ENCODE results near the gene COL6A3.

COL6A3 gene, protein sequence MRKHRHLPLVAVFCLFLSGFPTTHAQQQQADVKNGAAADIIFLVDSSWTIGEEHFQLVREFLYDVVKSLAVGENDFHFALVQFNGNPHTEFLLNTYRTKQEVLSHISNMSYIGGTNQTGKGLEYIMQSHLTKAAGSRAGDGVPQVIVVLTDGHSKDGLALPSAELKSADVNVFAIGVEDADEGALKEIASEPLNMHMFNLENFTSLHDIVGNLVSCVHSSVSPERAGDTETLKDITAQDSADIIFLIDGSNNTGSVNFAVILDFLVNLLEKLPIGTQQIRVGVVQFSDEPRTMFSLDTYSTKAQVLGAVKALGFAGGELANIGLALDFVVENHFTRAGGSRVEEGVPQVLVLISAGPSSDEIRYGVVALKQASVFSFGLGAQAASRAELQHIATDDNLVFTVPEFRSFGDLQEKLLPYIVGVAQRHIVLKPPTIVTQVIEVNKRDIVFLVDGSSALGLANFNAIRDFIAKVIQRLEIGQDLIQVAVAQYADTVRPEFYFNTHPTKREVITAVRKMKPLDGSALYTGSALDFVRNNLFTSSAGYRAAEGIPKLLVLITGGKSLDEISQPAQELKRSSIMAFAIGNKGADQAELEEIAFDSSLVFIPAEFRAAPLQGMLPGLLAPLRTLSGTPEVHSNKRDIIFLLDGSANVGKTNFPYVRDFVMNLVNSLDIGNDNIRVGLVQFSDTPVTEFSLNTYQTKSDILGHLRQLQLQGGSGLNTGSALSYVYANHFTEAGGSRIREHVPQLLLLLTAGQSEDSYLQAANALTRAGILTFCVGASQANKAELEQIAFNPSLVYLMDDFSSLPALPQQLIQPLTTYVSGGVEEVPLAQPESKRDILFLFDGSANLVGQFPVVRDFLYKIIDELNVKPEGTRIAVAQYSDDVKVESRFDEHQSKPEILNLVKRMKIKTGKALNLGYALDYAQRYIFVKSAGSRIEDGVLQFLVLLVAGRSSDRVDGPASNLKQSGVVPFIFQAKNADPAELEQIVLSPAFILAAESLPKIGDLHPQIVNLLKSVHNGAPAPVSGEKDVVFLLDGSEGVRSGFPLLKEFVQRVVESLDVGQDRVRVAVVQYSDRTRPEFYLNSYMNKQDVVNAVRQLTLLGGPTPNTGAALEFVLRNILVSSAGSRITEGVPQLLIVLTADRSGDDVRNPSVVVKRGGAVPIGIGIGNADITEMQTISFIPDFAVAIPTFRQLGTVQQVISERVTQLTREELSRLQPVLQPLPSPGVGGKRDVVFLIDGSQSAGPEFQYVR (N-terminal part only)

DNA sequence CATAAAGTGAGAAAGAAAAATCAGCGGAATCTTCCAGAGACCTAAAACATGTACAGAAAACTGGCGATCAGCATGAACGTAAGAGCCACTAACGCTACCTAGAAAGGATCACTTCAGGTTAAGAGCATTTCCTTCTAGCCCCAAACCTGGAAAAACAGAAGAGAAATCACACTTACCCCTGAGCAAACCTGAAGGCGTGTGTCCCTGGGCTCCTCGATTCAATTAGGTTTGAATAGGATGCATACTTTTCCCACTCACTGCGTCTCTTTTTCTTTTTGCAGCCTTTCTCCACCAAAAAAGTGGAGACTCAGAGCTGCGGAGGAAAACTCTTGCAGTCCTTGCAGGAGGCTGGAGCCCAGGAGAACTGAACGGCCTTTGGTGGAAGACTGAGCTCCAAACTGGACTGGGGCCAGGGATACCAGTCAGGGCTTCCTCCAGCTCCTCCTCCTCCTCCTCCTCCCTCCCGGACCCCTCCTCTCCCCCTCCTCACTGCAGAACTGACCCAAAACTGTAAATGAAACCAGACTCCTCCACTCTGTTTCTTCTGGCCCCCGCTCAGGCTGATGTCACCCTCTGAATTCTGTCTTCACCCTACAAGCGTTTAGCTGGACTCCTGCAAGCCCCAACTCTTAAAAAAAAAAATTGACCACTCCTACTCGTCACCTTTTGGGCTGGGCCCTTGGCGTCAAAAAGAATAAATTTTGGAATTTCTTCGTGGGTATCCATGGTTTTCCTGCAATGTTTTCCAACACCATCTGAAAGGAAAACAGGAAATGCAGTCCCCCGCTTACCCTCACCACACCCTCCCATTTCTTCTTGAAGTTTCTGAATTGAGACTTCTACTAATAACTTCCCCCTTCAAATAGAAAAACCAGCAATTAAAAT lies at the start of gene COL6A3:
Gene COL6A3, minus strand, starts transcription at position 388 of the 885 bp plus-strand sequence. CDS start 17,347 bp downstream, outside the sequence.
- Histone ChIP-seq H3K4me2 (no peak within 1 kb of the TSS), H4K20me1 (no peaks in the 10 kb centered on the region), H3K9ac (no peak within 1 kb of the TSS), H3K27me3 (no peaks in the 10 kb centered on the region), H3K4me1 (peaks cover 0 to 11% (median 9%) of the 10 kb centered on the region in 10 experiments; a peak in 11 of 20 replicates), H3K9me3 (replicated peaks in 1 of 11) (no peaks in the 10 kb centered on the region), H3K4me3 (no peak within 1 kb of the TSS), H3K27ac (no peak within 1 kb of the TSS), H3K36me3 (no peaks in the 10 kb centered on the region)
- TF ChIP-seq Cebpa-rat (IDR thresholded peaks at IDR 0.05), result no peak

DNA sequence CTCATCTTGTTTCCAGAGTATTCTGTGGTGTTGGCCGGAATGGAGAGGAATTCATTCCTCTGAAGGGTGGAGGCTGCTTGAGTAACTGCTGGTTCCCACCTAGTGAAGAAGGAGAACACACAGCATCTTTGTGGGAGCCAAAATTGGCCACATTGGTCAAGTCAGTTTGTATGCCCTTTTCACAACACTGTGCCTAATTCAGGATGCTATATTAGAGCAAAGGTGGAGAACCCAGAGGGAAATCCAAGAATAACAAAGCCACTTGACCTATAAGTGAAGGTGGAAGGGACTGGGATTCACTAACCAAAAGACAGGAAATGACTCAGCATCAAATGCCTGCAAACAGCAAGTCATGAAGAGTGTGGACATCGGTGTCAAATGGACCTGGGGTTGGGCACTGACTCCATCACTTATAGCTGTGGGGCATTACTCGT lies 45.8 kb upstream of the COL6A3 start:
- Histone ChIP-seq H3K4me1 (peaks cover 15 to 43% (median 25%) of the 10 kb centered on the region in 10 experiments), H3K27ac (no peak overlapping the region), H4K20me1 (no peaks in the 10 kb centered on the region), H3K9me3 (replicated peaks in 1 of 11) (peaks cover 0 to 38% (median 12%) of the 10 kb centered on the region in 11 experiments; a peak in 15 of 22 replicates), H3K9ac (no peak overlapping the region), H3K36me3 (no peaks in the 10 kb centered on the region), H3K27me3 (no peaks in the 10 kb centered on the region), H3K4me3 (no peak overlapping the region), H3K4me2 (peak overlapping the region in 2 of 11 experiments; percentile 1 to 12; a peak in 1 of 22 replicates)
- TF ChIP-seq Cebpa-rat (IDR thresholded peaks at IDR 0.05), result no peak

DNA sequence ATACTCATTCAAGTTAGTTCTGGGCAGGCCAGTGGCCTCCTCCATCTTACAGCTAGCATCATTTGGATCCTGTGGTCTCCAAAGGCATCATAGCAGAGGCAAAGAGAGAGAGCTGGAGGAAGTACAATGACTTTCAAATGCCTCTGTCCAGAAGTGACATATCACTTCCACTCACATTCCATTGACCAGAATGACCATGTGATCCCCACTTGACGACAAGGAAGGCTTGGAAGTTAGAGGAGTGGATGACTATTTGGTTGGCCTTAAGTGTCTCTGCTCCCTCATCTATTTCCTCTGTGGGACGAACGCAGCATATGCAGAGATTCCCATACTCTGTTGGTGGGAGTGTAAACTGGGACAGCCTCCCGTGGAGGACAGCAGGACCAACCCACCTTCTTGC lies 45.3 kb upstream of the COL6A3 start:
- no peak for TF ChIP-seq Cebpa-rat (IDR thresholded peaks at IDR 0.05)
- Histone ChIP-seq H4K20me1 (no peaks in the 10 kb centered on the region), H3K9ac (no peak overlapping the region), H3K4me1 (peaks cover 15 to 38% (median 24%) of the 10 kb centered on the region in 10 experiments), H3K4me2 (0 out of 22 replicates have a peak overlapping the region, but pooled peaks of 1 of the 11 experiments have one; percentile 21), H3K9me3 (replicated peaks in 1 of 11) (peaks cover 0 to 43% (median 17%) of the 10 kb centered on the region in 11 experiments; a peak in 16 of 22 replicates), H3K36me3 (no peaks in the 10 kb centered on the region), H3K4me3 (no peak overlapping the region), H3K27ac (no peak overlapping the region), H3K27me3 (no peaks in the 10 kb centered on the region)

DNA sequence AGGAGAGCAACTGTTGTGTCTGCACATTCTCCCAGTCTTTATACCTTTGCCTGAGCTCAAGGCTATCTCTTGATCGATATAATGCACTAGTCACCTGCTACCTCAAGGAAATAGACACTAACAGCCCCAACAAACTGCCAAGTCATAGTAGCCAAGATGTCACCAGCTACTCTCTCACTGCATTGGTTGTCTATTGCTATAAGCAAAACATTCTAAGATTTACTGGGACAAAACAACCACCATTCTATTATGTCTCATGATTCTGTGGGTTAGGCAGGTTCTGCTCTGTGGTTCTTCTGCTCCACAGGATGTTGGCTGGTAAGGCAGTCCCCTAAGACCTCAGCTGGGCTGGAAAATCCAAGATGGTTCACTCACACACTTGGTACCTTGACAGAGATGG lies 44.6 kb upstream of the COL6A3 start:
- no peaks in the 10 kb centered on the region for H3K36me3 ChIP-seq
- H3K4me3 ChIP-seq, result no peak overlapping the region
- no peak overlapping the region for H3K27ac ChIP-seq
- peaks cover 15 to 42% (median 24%) of the 10 kb centered on the region in 10 experiments for H3K4me1 ChIP-seq
- H3K9ac ChIP-seq, result no peak overlapping the region
- H3K9me3 ChIP-seq (replicated peaks in 1 of 11), result peaks cover 0 to 45% (median 20%) of the 10 kb centered on the region in 11 experiments; a peak in 16 of 22 replicates
- no peaks in the 10 kb centered on the region for H3K27me3 ChIP-seq
- no peak for TF ChIP-seq Cebpa-rat (IDR thresholded peaks at IDR 0.05)
- H4K20me1 ChIP-seq, result no peaks in the 10 kb centered on the region
- H3K4me2 ChIP-seq, result peak overlapping the region in 5 of 11 experiments; percentile 1 to 21 (median 13); a peak in 4 of 22 replicates

DNA sequence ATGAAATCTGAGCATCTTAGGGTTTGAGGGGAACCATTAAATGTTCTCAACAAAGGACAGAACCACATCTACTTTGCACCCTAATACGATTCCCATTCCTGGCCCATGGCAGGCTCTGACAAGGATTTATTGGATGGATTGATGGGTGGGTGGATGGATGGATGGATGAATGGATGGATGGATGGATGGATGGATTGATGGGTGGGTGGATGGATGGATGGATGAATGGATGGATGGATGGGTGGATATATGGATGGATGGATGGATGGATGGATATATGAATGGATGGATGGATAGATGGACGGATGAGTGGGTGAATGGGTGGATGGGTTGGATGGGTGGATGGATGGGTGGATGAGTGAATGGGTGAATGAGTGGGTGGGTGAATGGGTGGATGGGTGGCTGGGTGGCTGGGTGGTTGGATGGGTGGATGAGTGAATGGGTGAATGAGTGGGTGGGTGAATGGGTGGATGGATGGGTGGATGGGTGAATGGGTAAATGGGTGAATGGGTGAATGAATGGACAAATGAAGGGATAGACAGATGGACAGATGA lies 43.5 kb upstream of the COL6A3 start:
- no peak for TF ChIP-seq Cebpa-rat (IDR thresholded peaks at IDR 0.05)
- Histone ChIP-seq H3K36me3 (no peaks in the 10 kb centered on the region), H3K4me3 (no peak overlapping the region), H3K27ac (no peak overlapping the region), H3K4me2 (peak overlapping the region in 2 of 11 experiments; percentile 67; a peak in 1 of 22 replicates), H4K20me1 (no peaks in the 10 kb centered on the region), H3K4me1 (peaks cover 17 to 52% (median 27%) of the 10 kb centered on the region in 10 experiments), H3K9ac (no peak overlapping the region), H3K9me3 (replicated peaks in 1 of 11) (peaks cover 0 to 44% (median 17%) of the 10 kb centered on the region in 11 experiments; a peak in 16 of 22 replicates), H3K27me3 (no peaks in the 10 kb centered on the region)

DNA sequence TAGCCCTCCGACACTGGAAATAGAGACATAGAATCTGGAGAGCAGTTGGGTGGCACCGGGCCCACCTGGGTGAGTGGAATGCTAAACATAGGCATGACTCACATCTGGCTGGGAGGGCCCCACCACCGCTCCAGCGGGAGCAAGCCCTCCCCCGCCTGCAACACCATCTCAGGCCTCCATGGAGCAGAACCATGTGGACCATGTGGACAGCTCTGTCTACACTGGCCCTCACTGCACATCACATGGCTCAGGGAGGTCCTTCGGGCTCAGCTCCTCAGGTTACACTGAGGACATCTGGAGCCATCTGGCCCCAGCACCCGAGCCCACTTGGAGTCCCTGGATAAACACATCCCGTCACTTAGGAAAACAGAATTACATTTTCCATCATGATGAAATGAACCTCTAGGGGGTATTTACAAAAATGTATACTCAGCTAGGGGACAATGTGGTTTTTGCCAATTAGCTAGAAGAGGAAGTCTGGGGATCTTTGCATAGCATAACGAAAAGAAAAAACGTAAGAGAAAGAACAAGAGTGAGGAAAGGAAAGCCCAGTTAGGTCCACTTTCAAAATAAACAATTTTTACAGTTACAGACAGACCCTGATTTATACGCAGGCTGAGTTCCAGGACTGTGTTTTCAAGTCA lies 42.4 kb upstream of the COL6A3 start:
- H3K9ac ChIP-seq, result no peak overlapping the region
- H3K4me3 ChIP-seq, result peak overlapping the region in 1 of 10 experiments; percentile 29; a peak in 1 of 20 replicates
- no peaks in the 10 kb centered on the region for H4K20me1 ChIP-seq
- H3K36me3 ChIP-seq, result no peaks in the 10 kb centered on the region
- no peak overlapping the region for H3K27ac ChIP-seq
- H3K9me3 ChIP-seq (replicated peaks in 1 of 11), result peaks cover 0 to 51% (median 20%) of the 10 kb centered on the region in 11 experiments; a peak in 17 of 22 replicates
- peaks cover 17 to 62% (median 39%) of the 10 kb centered on the region in 10 experiments for H3K4me1 ChIP-seq
- TF ChIP-seq Cebpa-rat (IDR thresholded peaks at IDR 0.05), result no peak
- peak overlapping the region; percentile 55 to 83 (median 67) for H3K4me2 ChIP-seq
- no peaks in the 10 kb centered on the region for H3K27me3 ChIP-seq

DNA sequence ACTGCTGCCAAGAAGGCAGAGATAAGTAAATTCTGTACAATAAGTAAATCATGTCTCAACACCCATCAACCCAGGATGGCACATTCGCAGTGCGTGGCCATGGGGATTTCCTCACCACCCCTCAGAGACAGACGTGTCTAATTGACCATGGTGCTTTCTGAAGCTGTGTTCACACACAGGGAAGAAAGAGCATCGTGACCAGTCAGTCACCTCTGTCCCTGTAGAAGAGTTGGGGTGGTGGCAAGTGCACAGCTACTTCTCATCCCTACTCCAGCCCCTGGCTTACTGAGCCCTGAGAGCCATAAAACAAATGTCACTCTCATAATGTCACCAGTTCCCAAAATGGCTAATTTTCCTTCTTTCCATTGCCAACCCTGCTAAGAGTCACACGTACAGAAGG lies 41.8 kb upstream of the COL6A3 start:
- H3K27ac ChIP-seq, result no peak overlapping the region
- peaks cover 0 to 57% (median 24%) of the 10 kb centered on the region in 11 experiments; a peak in 18 of 22 replicates for H3K9me3 ChIP-seq (replicated peaks in 1 of 11)
- peak overlapping the region; percentile 55 to 83 (median 67) for H3K4me2 ChIP-seq
- no peaks in the 10 kb centered on the region for H4K20me1 ChIP-seq
- TF ChIP-seq Cebpa-rat (IDR thresholded peaks at IDR 0.05), result no peak
- no peak overlapping the region for H3K4me3 ChIP-seq
- peaks cover 17 to 63% (median 37%) of the 10 kb centered on the region in 10 experiments for H3K4me1 ChIP-seq
- H3K9ac ChIP-seq, result no peak overlapping the region
- H3K36me3 ChIP-seq, result no peaks in the 10 kb centered on the region
- no peaks in the 10 kb centered on the region for H3K27me3 ChIP-seq

Measured in BLaER1 treated with 17β-estradiol and CSF1 and Interleukin-3, amounts not matched to agents 10 nM and 100 nM (cell line).